Measurements from ENCODE around the gene ATP2C1.

- TF ChIP-seq POLR2A (IDR thresholded peaks at IDR 0.05; ENCODE audit: low read length) = no peak
- no peak for TF ChIP-seq GATA1 (IDR thresholded peaks at IDR 0.05; ENCODE audit: low read depth, low read length)
Observed at GRCh38 chr3:130907500-130907899, 13.6 kb downstream of the ATP2C1 start.
